Naive B cell (primary cell): ENCODE results near the gene TMEM17. TPM values are rescaled to one million over a fixed set of nuclear protein-coding genes. Genes with fewer than 3 reads are reported as not detected.

Experiments used
- ATAC-seq, 2 donors: fragments of 150-1000 bp; cut with Tn5 transposase; 2 replicates each; pipeline ENCODE4 v1.10.0; 2021; ENCODE audit warnings: low read depth in 2 of 2, mild to moderate bottlenecking in 2 of 2, moderate library complexity in 2 of 2
- DNase-seq: peaks from one replicate; pipeline ENCODE4 v3.0.0; 2022
- H3K27ac Mint-ChIP-seq, 6 donors: one replicate each; pipeline ENCODE4 v1.8.0; 2020 to 2022; ENCODE audit warnings: mild to moderate bottlenecking in 6 of 6, mixed read lengths in 6 of 6, moderate library complexity in 5 of 6, inconsistent platforms in 2 of 6
- H3K27me3 Mint-ChIP-seq, 3 donors: one replicate each; pipeline ENCODE4 v1.8.0; 2021 to 2022; ENCODE audit warnings: mixed read lengths in 3 of 3, mild to moderate bottlenecking in 1 of 3
- H3K36me3 Mint-ChIP-seq, 2 donors: one replicate each; pipeline ENCODE4 v1.8.0; 2020 to 2022; ENCODE audit warnings: mixed read lengths in 2 of 2, inconsistent platforms in 1 of 2, mild to moderate bottlenecking in 1 of 2
- H3K4me1 Mint-ChIP-seq, 3 donors: one replicate each; pipeline ENCODE4 v1.8.0; 2020 to 2022; ENCODE audit warnings: mixed read lengths in 3 of 3, inconsistent platforms in 1 of 3, mild to moderate bottlenecking in 1 of 3, moderate library complexity in 1 of 3
- H3K4me3 Mint-ChIP-seq, 8 donors: one replicate each; pipeline ENCODE4 v1.8.0; 2020 to 2022; ENCODE audit warnings: mild to moderate bottlenecking in 8 of 8, mixed read lengths in 8 of 8, moderate library complexity in 8 of 8, inconsistent platforms in 2 of 8
- H3K9me3 Mint-ChIP-seq, 7 donors: one replicate each; pipeline ENCODE4 v1.8.0; 2020 to 2022; ENCODE audit warnings: mixed read lengths in 7 of 7, mild to moderate bottlenecking in 5 of 7, inconsistent platforms in 2 of 7, moderate library complexity in 1 of 7
- polyA plus RNA-seq, 6 donors: library from polyadenylated mRNA; unstranded; fragments of 300-500 nt; fragmentation: Illumina TruSeq; gene quantifications; one replicate each; pipeline ENCODE4 v1.2.3, GENCODE V29; 2021; ENCODE audit warnings: low read depth in 6 of 6

TMEM17 gene
- polyA plus RNA-seq, 6 donors from 2014 or later = not detected

DNA sequence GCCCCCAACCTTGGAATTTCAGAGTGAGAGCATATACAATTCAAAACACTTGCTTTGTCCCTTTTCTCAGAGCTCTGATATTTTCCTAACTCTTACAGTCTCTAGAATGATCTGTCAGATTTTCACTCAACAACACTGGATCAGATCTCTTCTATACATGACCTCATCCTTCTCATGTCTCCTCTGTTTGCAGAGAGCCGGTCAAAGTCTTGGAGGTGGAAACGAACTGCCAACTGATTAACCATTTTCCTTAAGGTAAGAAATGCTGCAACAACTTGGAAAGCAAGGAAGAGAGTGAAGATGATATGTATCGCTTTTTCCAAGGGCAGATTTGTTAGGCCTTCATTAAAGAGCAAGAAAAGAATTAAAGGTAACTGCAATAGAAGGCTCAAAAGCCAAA, 4.9 kb downstream of the TMEM17 start:
- Mint-ChIP-seq H3K36me3 (no peaks in the 10 kb centered on the region), H3K27ac (no peak overlapping the region), H3K9me3 (peaks cover 0 to 2% (median 0%) of the 10 kb centered on the region in 7 donors), H3K4me1 (peaks cover under 1 to 4% (median 3%) of the 10 kb centered on the region in 3 donors), H3K4me3 (no peak overlapping the region), H3K27me3 (peaks cover 0 to 7% (median 4%) of the 10 kb centered on the region in 3 donors)
- ATAC-seq = no peak
- no peak for DNase-seq

- peaks cover 0 to 2% (median 0%) of the 10 kb centered on the region in 7 donors for H3K9me3 Mint-ChIP-seq
- peak overlapping the region in 1 of 6 donors; percentile 16 for H3K27ac Mint-ChIP-seq
- H3K4me1 Mint-ChIP-seq = no peaks in the 10 kb centered on the region
- H3K27me3 Mint-ChIP-seq = no peaks in the 10 kb centered on the region
- H3K36me3 Mint-ChIP-seq = no peaks in the 10 kb centered on the region
- H3K4me3 Mint-ChIP-seq = no peak overlapping the region
- ATAC-seq = no peak
- no peak for DNase-seq
Observed at GRCh38 chr2:62499430-62500060, 6.5 kb downstream of the TMEM17 start.

DNA sequence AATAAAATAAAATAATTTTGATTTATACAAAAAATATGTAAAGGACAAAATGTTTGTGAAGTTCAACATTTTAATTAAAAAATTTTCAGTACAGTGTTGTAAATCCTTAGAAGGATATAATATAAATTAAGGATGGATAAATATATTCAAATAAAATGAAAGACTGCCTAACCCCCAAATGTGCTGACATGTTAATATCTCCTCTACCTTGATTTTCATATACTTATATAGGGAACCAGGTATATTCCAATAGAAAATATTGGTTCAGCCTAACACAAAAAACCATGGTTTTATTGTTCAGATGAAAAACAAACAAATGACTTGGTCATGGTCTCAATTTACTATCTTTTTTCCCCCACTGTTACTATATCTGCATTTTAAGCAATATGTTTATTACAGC, 7.3 kb downstream of the TMEM17 start:
- DNase-seq = no peak
- Mint-ChIP-seq H3K4me3 (no peak overlapping the region), H3K27me3 (no peaks in the 10 kb centered on the region), H3K4me1 (no peaks in the 10 kb centered on the region), H3K36me3 (no peaks in the 10 kb centered on the region), H3K9me3 (peaks cover 0 to 2% (median 0%) of the 10 kb centered on the region in 7 donors), H3K27ac (no peak overlapping the region)
- ATAC-seq = no peak

DNA sequence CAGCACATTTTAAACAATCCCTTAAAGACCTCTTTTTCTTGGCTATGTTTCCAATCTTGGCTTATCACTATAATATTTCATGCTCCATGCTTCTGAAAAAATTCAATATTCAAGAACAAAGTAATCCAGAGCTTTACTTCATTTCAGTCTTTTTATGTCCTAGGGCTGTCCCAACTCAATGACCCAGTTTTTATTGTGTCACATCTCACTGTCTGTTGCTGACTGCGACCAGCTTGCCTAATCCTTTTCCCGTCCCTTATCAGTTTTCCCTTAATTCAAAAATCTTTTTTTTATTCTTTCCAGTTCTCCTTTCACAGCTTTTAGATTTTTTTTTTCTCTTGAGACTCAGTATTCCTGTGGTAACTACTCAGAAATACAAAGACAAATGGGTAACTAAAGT, 10.2 kb downstream of the TMEM17 start:
- H3K27ac Mint-ChIP-seq = peak overlapping the region in 1 of 6 donors; percentile 60
- H3K9me3 Mint-ChIP-seq = no peaks in the 10 kb centered on the region
- H3K36me3 Mint-ChIP-seq = no peaks in the 10 kb centered on the region
- no peak for DNase-seq
- H3K4me1 Mint-ChIP-seq = no peaks in the 10 kb centered on the region
- no peaks in the 10 kb centered on the region for H3K27me3 Mint-ChIP-seq
- H3K4me3 Mint-ChIP-seq = no peak overlapping the region
- ATAC-seq = no peak

DNA sequence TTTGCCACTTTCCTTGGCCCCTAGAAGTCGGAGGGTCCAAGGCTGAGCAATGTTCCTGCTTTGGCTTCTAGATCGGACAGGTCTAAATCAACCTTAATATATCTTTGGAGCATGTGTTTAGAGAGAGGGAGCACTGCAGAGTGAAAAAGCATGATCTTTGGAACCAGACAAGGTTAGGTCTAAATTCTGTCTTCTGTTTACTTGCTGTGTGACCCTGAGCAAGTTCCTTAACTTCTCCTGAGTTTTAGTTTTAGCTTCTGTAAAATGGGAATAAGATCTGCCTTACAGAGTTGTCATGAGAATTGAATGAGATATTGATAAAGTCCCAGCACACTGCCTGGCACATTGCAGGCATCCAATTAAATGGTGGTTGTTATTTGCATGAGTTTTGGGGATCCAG, 13.9 kb downstream of the TMEM17 start:
- DNase-seq = no peak
- Mint-ChIP-seq H3K4me1 (no peaks in the 10 kb centered on the region), H3K4me3 (no peak overlapping the region), H3K9me3 (no peaks in the 10 kb centered on the region), H3K27me3 (no peaks in the 10 kb centered on the region), H3K36me3 (no peaks in the 10 kb centered on the region), H3K27ac (no peak overlapping the region)
- ATAC-seq = no peak

DNA sequence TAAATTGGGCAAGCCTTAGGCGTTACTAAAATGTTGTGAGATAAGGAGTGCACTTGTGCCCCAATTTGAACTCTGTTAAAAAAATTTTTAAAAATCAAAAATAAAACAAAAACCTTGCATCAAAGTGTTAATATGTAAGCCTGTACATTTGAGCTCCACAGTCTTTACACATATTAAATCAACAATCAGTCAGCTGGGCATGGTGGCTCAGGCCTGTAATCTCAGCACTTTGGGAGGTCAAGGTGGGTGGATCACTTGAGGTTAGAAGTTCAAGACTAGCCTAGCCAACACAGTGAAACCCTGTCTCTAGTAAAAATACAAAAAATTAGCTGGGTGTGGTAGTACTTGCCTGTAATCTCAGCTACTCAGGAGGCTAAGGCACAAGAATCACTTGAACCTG, 16.3 kb downstream of the TMEM17 start:
- H3K4me3 Mint-ChIP-seq = no peak overlapping the region
- DNase-seq (no peak), ATAC-seq (no peak)
- H3K36me3 Mint-ChIP-seq = no peaks in the 10 kb centered on the region
- H3K4me1 Mint-ChIP-seq = no peaks in the 10 kb centered on the region
- no peaks in the 10 kb centered on the region for H3K9me3 Mint-ChIP-seq
- no peaks in the 10 kb centered on the region for H3K27me3 Mint-ChIP-seq
- H3K27ac Mint-ChIP-seq = no peak overlapping the region

GRCh38 chr2:62489162-62489561, 16.8 kb downstream of the TMEM17 start:
- Mint-ChIP-seq H3K27me3 (no peaks in the 10 kb centered on the region), H3K36me3 (no peaks in the 10 kb centered on the region), H3K4me3 (no peak overlapping the region), H3K4me1 (no peaks in the 10 kb centered on the region), H3K27ac (no peak overlapping the region), H3K9me3 (no peaks in the 10 kb centered on the region)
- no peak for DNase-seq
- no peak for ATAC-seq

DNA sequence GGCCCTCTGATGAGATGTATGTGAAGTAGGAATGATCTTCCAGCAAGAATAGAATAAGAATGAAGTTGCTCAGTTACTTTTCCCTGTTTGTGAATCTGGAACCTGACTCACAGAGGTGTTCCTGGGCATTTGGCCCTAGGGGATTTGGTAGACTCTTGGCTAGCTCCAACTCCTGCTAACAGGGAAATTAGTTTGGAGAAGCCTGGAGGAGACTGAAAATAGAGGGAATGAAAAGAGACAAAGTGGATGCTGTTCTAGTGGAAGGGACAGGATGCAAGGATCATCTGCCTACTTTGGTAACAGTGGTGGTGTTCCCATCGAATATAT, 19.6 kb downstream of the TMEM17 start:
- Mint-ChIP-seq H3K9me3 (no peaks in the 10 kb centered on the region), H3K4me3 (no peak overlapping the region), H3K36me3 (no peaks in the 10 kb centered on the region), H3K27ac (no peak overlapping the region), H3K4me1 (no peaks in the 10 kb centered on the region), H3K27me3 (peaks cover 0 to 3% (median 0%) of the 10 kb centered on the region in 3 donors)
- no peak for ATAC-seq
- DNase-seq = no peak

DNA sequence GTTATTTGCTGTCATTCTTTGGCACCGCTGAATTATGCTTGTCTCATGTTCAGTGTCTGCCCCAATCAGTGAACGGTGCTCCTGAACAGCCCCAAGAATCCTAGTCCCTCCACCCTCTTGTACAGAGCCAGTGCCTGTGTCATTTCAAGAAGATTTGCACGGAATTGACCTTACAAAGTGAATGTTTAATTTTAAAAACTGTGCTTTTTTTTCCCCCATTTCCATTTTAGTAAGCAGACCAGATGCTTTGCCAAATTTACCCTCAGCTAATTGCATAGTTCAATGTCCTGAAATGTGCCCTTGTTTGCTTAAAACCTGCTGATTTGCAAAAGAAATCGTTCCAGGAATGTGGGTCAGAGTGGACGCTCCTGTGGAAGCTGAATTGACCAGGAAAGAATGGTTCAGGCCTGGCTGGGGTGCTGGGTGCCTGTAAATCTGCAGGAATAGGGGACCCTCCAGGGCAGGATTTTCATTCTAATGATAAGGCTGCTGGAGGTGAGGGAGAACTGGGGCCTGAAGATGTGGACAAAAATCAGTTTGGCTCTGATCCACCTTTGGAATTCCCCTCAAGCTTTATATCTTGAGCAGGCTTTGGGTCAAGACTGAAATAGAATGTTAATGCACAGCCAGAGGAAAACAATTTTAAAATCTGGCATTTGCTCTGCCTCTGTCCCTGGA, 20.1 kb downstream of the TMEM17 start:
- DNase-seq (no peak), ATAC-seq (no peak)
- Mint-ChIP-seq H3K36me3 (no peaks in the 10 kb centered on the region), H3K4me3 (no peak overlapping the region), H3K9me3 (no peaks in the 10 kb centered on the region), H3K4me1 (no peaks in the 10 kb centered on the region), H3K27ac (no peak overlapping the region), H3K27me3 (peaks cover 0 to 5% (median 0%) of the 10 kb centered on the region in 3 donors)

DNA sequence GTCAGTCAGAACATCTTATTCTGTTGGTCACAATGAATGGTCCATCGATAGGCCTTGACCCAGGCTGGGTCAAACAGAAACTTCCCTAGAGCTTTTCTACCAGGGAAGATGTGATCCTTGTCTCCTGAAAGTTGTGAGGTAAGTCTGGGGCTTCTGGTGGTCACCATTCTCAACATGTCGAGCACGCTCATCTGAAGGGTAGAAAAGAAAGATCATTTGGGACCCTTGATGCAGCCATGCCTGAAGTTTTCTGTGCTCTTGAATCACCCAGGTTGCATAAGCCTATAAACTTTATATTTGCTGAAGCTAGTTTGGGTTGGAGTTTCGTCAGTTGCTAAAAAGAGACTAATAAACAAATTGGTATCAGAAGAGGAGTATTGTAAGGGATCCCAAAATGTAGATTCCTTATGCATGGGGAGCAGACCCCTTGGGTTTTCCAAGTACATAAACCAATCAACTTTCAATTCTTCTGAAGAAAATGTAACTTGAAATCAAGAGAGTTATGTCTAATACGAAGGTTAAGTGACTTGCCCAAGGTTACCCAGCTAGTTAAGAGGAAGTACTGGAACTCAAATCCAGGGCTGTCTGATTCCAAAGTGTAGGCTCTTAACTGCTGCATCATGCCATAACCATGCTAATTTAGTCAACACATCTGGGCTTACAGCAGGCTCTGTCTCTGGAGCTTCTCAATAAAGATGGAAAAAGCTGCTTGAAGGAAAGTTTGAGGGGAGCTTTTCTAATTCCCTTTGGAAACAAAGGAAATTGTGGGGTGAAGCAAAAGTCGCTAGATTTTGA, 23.2 kb downstream of the TMEM17 start:
- peaks cover 5 to 6% (median 6%) of the 10 kb centered on the region in 3 donors for H3K4me1 Mint-ChIP-seq
- H3K9me3 Mint-ChIP-seq = peaks cover 0 to 2% (median 0%) of the 10 kb centered on the region in 7 donors
- peaks cover 0 to 5% (median 0%) of the 10 kb centered on the region in 3 donors for H3K27me3 Mint-ChIP-seq

GRCh38 chr2:62479917-62480316, 26.1 kb downstream of the TMEM17 start:
- no peak for ATAC-seq
- H3K4me1 Mint-ChIP-seq = peaks cover 12 to 17% (median 17%) of the 10 kb centered on the region in 3 donors
- peaks cover 5 to 19% (median 17%) of the 10 kb centered on the region in 3 donors for H3K27me3 Mint-ChIP-seq
- no peak for DNase-seq
- no peaks in the 10 kb centered on the region for H3K36me3 Mint-ChIP-seq
- H3K27ac Mint-ChIP-seq = no peak overlapping the region
- H3K4me3 Mint-ChIP-seq = no peak overlapping the region
- H3K9me3 Mint-ChIP-seq = peaks cover 0 to 2% (median 0%) of the 10 kb centered on the region in 7 donors

More for the DNA sequence above, 23.2 kb downstream of the TMEM17 start:
- DNase-seq (no peak), ATAC-seq (no peak)
- H3K27ac Mint-ChIP-seq = peak overlapping the region in 1 of 6 donors; percentile 45
- H3K4me3 Mint-ChIP-seq = no peak overlapping the region
- no peaks in the 10 kb centered on the region for H3K36me3 Mint-ChIP-seq

DNA sequence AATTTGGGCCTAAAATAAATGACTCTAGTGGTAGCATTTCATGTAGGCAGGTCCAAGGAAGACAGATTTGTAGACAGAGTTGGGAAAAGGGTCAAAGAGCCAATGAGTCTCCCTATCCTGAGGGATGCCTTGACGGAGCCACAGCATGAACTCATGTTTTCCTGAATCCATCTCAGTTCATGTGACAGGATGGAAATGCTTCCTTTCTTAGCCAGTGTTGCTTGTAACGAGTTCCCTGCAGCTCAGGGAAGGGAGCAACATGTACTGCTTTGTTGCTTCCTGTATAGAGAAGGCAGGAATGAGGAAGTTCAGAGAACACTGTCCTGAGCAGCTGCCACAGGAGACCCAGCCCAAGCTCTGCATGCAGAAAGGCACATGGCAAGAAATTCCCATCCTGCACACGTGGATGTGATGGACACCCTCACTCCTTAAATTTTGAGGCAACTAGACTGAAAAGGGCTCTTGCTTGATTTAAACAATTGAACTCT, 27.9 kb downstream of the TMEM17 start:
- H3K36me3 Mint-ChIP-seq = no peaks in the 10 kb centered on the region
- DNase-seq (no peak), ATAC-seq (peak; percentile 35 to 57)
- peak overlapping the region in 1 of 6 donors; percentile 16 for H3K27ac Mint-ChIP-seq
- H3K9me3 Mint-ChIP-seq = peaks cover 0 to 2% (median 0%) of the 10 kb centered on the region in 7 donors
- H3K4me3 Mint-ChIP-seq = no peak overlapping the region
- peaks cover 12 to 25% (median 19%) of the 10 kb centered on the region in 3 donors for H3K4me1 Mint-ChIP-seq
- peaks cover 9 to 31% (median 21%) of the 10 kb centered on the region in 3 donors for H3K27me3 Mint-ChIP-seq

- Mint-ChIP-seq H3K27me3 (peaks cover 9 to 31% (median 23%) of the 10 kb centered on the region in 3 donors), H3K36me3 (no peaks in the 10 kb centered on the region), H3K27ac (no peak overlapping the region), H3K9me3 (peaks cover 0 to 2% (median 0%) of the 10 kb centered on the region in 7 donors), H3K4me1 (peaks cover 12 to 25% (median 19%) of the 10 kb centered on the region in 3 donors), H3K4me3 (no peak overlapping the region)
- ATAC-seq (no peak), DNase-seq (no peak)
Observed at GRCh38 chr2:62477573-62477972, 28.4 kb downstream of the TMEM17 start.
